SH-SY5Y (cell line): ENCODE data around the gene PPIL6.

Experiments used
- GATA2 ChIP-seq: IDR thresholded peaks from 2 replicates; pipeline ENCODE4 v1.6.1; 2011; ENCODE audit warnings: mild to moderate bottlenecking, low read depth, low read length
- GATA3 ChIP-seq: IDR thresholded peaks from 2 replicates; pipeline ENCODE4 v1.6.1; 2011; ENCODE audit warnings: low read depth, mild to moderate bottlenecking, low read length, moderate library complexity

Gene PPIL6

GRCh38 chr6:109456111-109456583, 15.7 kb upstream of the PPIL6 start:
- TF ChIP-seq GATA3, result no peak
- TF ChIP-seq GATA2, result no peak

GRCh38 chr6:109455437-109456110, 15.1 kb upstream of the PPIL6 start, which contains the start of gene MICAL1:
Gene MICAL1, minus strand, starts transcription at chr6:109455772. Its CDS starts 1,576 bp downstream, at chr6:109454196.
- TF ChIP-seq GATA2 (no peak), GATA3 (no peak)

- TF ChIP-seq GATA3 (no peak), GATA2 (no peak)
These were observed 14.3 kb upstream of the PPIL6 start for GRCh38 chr6:109454496-109455436.

GRCh38 chr6:109453594-109454495, 13.4 kb upstream of the PPIL6 start:
- no peak for TF ChIP-seq GATA2
- no peak for TF ChIP-seq GATA3

GRCh38 chr6:109453156-109453555, 12.7 kb upstream of the PPIL6 start:
- TF ChIP-seq GATA2 (no peak), GATA3 (no peak)

GRCh38 chr6:109452181-109452580, 11.8 kb upstream of the PPIL6 start:
- TF ChIP-seq GATA3, result no peak
- TF ChIP-seq GATA2, result no peak

- TF ChIP-seq GATA3 (no peak), GATA2 (no peak)
These were observed 10.9 kb upstream of the PPIL6 start for GRCh38 chr6:109451376-109451775.

- TF ChIP-seq GATA3, result no peak
- TF ChIP-seq GATA2, result no peak
These were observed 10.4 kb upstream of the PPIL6 start for GRCh38 chr6:109450801-109451200.

- TF ChIP-seq GATA3 (no peak), GATA2 (no peak)
These were observed 9.6 kb upstream of the PPIL6 start for GRCh38 chr6:109449795-109450673.

GRCh38 chr6:109449064-109449794, 8.8 kb upstream of the PPIL6 start:
- TF ChIP-seq GATA2 (no peak), GATA3 (no peak)

- TF ChIP-seq GATA2 (no peak), GATA3 (no peak)
These were observed 8.2 kb upstream of the PPIL6 start for GRCh38 chr6:109448615-109449014.

GRCh38 chr6:109447878-109448555, 7.6 kb upstream of the PPIL6 start:
- TF ChIP-seq GATA2, result no peak

- TF ChIP-seq GATA2 (no peak), GATA3 (no peak)
These were observed 6.7 kb upstream of the PPIL6 start for GRCh38 chr6:109447087-109447486.
